GM12874 (cell line): ENCODE data around the gene P2RX3.

Experiments
- CTCF ChIP-seq: IDR thresholded peaks from 2 replicates; pipeline ENCODE4 v1.5.1; 2011; ENCODE audit warnings: low read depth, mild to moderate bottlenecking, control low read depth, low read length, moderate library complexity; ENCODE audit not compliant: insufficient read depth

Gene P2RX3

GRCh38 chr11:57387289-57388030, 49.3 kb downstream of the P2RX3 start:
- no peak for TF ChIP-seq CTCF

GRCh38 chr11:57390535-57390934, 52.4 kb downstream of the P2RX3 start, which contains the start of gene PRG2:
Gene PRG2 (minus strand): TSS chr11:57390650. CDS start chr11:57389944, 706 bp downstream.
- no peak for TF ChIP-seq CTCF

- TF ChIP-seq CTCF, result no peak
Observed at GRCh38 chr11:57391111-57391510, 53.0 kb downstream of the P2RX3 start.

- no peak for TF ChIP-seq CTCF
Observed at GRCh38 chr11:57391539-57391938, 53.4 kb downstream of the P2RX3 start.

- no peak for TF ChIP-seq CTCF
Observed at GRCh38 chr11:57392066-57392762, 54.1 kb downstream of the P2RX3 start.

- no peak for TF ChIP-seq CTCF
Observed at GRCh38 chr11:57392763-57393105, 54.6 kb downstream of the P2RX3 start.

GRCh38 chr11:57394203-57394965, 56.2 kb downstream of the P2RX3 start:
- TF ChIP-seq CTCF, result no peak
